Hepatocyte (in vitro differentiated cells): ENCODE data around the gene TOLLIP.

Source experiments
- CTCF ChIP-seq: fragments of 200-600 bp; sonication (generic); IDR thresholded peaks from 2 replicates; pipeline ENCODE4 v1.5.1; 2016; ENCODE audit warnings: antibody characterized with exemption, mild to moderate bottlenecking; ENCODE audit not compliant: poor library complexity
- EZH2 ChIP-seq: fragments of 200-600 bp; sonication (generic); IDR thresholded peaks from 2 replicates; pipeline ENCODE4 v1.6.1; 2016; ENCODE audit warnings: antibody characterized with exemption, mild to moderate bottlenecking, borderline replicate concordance
- EZH2phosphoT487 ChIP-seq: fragments of 200-600 bp; sonication (generic); IDR thresholded peaks from one replicate; pipeline ENCODE4 v1.6.1; 2018; ENCODE audit warnings: antibody characterized with exemption, mild to moderate bottlenecking, low read depth, moderate library complexity; ENCODE audit not compliant: unreplicated experiment, severe bottlenecking

DNA sequence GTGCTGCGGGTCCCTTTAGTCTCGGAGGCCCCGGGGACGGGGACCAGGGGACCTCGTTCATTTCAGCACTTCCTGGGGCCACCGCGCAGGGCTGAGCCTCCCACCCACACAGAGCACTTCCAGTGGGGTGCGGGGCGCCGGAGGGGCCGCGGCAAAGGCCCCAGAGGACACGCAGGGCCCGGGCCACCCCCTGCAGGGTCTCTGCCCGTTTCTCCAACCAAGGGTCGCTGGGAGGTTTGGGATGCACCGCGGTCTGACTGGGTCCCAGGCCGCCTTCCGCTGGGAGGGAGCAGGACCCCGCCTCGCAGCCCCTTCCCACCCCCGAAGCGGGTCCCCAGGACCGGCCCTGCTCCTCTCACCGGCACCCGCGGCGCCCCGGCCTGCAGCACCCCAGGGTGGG, 37.5 kb downstream of the TOLLIP start:
- no peak for TF ChIP-seq CTCF
- TF ChIP-seq EZH2, result no peak
- TF ChIP-seq EZH2phosphoT487, result no peak
